OCI-LY3 (cell line): Measurements from ENCODE around the gene NDST1.

Experiments
- CTCF ChIP-seq: fragments of 200-600, 300-600 bp; sonication (generic); IDR thresholded peaks from 2 replicates; pipeline ENCODE4 v1.5.1; 2014; ENCODE audit warnings: antibody characterized with exemption, low read length, low read depth
- EZH2phosphoT487 ChIP-seq: fragments of 200-600 bp; shearing (Covaris generic); IDR thresholded peaks from 2 replicates; pipeline ENCODE4 v1.6.1; 2018; ENCODE audit warnings: antibody characterized with exemption, mixed run types, low read depth

- no peak for TF ChIP-seq CTCF
- no peak for TF ChIP-seq EZH2phosphoT487
These were observed 57.9 kb downstream of the NDST1 start for GRCh38 chr5:150565868-150566267.
